H1 (cell line): ENCODE data around the gene KRTAP12-4. TPM values are rescaled to one million over a fixed set of nuclear protein-coding genes. Genes with fewer than 3 reads are reported as not detected.

Experiments used
- EGR1 ChIP-seq: IDR thresholded peaks from 2 replicates; pipeline ENCODE4 v1.6.1; 2011; ENCODE audit warnings: low read depth, low read length, borderline replicate concordance
- SP1 ChIP-seq: IDR thresholded peaks from 2 replicates; pipeline ENCODE4 v1.6.1; 2011; ENCODE audit warnings: low read depth, low read length
- polyA plus RNA-seq, 7 experiments: library from polyadenylated mRNA; depleted of rRNA in 3 of 7; stranded (reverse) in 5 of 7; unstranded in 2 of 7; fragments of >200 nt in 5 of 7; fragments of 200-250 nt in 2 of 7; gene quantifications; 1 replicate in 5 of 7; 2 replicates in 1 of 7; 4 replicates in 1 of 7; pipeline versions ENCODE4 v1.2.1 to v1.2.3, GENCODE V29; 2011 to 2013; ENCODE audit warnings: missing spikeins in 2 of 7, mixed read lengths in 2 of 7
- total RNA-seq: library from RNA; stranded (reverse); fragmentation: NEBNext Ultra II Directional; extraction: Animal tissue kit (Norgen Biotek cat#: 25700); gene quantifications from 2 replicates; pipeline ENCODE4 v1.2.1, GENCODE V29; 2021
- TF ChIP-seq, protein P1 (sequence below): IDR thresholded peaks from 2 replicates; pipeline ENCODE4 v1.6.1; 2012; ENCODE audit warnings: inconsistent platforms
- TF ChIP-seq, protein P2 (sequence below): IDR thresholded peaks from 2 replicates; pipeline ENCODE4 v1.6.1; 2011; ENCODE audit warnings: low read length, improper control_type of control experiment

The KRTAP12-4 gene
- total and polyA plus RNA-seq, 2 of the 8 experiments (the other 6 are each of a cell fraction or from before 2014, with no cell fraction given), result not detected

DNA sequence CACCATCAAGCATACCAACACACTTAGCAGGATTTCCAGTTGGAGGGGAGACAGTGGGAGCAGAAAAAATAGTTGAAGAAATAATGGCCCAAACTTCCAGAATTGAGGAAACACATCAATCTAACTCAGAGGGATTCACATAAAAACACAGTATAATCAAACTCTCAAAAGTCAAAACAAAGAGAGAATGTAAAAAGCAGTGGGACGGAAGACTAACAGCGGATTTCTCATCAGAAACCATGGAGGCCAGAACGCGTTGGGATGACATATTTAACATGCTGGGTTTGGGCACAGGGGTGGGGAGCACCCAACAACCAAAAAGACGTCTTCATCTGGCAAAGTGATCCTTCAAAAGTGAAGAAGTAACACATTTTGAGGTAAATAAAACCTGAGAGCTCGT, 34.6 kb downstream of the KRTAP12-4 start (continued):
- TF ChIP-seq EGR1 (no peak), SP1 (no peak)
- TF ChIP-seq, protein P1, sequence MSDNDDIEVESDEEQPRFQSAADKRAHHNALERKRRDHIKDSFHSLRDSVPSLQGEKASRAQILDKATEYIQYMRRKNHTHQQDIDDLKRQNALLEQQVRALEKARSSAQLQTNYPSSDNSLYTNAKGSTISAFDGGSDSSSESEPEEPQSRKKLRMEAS, result no peak
- TF ChIP-seq, protein P2, sequence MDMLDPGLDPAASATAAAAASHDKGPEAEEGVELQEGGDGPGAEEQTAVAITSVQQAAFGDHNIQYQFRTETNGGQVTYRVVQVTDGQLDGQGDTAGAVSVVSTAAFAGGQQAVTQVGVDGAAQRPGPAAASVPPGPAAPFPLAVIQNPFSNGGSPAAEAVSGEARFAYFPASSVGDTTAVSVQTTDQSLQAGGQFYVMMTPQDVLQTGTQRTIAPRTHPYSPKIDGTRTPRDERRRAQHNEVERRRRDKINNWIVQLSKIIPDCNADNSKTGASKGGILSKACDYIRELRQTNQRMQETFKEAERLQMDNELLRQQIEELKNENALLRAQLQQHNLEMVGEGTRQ, result no peak
- TF ChIP-seq, all 59 proteins: peak for 0
